ENCODE measurements around the gene NARS2. TPM values are rescaled to one million over a fixed set of nuclear protein-coding genes. Genes with fewer than 3 reads are reported as not detected.

The NARS2 gene
- total and polyA plus RNA-seq, 10 of the 15 experiments (the other 5 are each of a cell fraction or from before 2014, with no cell fraction given) = 22.2 to 45.3 (median 36.3) TPM

DNA sequence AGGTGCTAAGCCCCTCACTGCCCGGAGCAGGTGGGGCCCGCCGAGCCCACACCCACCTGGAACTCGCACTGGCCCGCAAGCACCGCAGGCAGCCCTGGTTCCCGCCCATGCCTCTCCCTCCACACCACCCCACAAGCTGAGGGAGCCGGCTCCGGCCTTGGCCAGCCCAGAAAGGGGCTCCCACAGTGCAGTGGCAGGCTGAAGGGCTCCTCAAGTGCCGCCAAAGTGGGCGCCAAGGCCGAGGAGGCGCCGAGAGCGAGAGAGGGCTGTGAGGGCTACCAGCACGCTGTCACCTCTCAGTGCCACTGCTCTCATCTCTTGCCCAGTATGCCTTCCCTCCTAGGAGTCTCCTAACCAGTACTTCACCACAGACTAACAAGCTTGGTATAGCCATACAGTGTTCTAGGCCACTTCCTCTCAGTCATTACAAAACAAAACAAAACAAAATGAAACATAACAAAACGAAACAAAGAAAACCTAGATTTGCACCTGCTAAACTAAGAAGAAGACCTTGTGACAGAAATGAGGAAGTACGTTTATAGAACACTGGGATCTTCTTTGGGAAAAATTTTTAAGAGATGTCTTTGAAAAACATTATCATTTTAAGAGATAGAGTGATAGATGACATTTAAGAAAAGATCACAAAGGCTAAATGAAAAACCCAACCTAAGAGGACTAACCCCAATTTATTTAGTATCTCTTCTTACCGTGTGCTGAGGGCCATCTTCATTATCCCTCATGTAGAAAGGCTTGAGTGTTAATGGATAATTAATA, 109.3 kb downstream of the NARS2 start (continued):
- TF ChIP-seq, protein P1, sequence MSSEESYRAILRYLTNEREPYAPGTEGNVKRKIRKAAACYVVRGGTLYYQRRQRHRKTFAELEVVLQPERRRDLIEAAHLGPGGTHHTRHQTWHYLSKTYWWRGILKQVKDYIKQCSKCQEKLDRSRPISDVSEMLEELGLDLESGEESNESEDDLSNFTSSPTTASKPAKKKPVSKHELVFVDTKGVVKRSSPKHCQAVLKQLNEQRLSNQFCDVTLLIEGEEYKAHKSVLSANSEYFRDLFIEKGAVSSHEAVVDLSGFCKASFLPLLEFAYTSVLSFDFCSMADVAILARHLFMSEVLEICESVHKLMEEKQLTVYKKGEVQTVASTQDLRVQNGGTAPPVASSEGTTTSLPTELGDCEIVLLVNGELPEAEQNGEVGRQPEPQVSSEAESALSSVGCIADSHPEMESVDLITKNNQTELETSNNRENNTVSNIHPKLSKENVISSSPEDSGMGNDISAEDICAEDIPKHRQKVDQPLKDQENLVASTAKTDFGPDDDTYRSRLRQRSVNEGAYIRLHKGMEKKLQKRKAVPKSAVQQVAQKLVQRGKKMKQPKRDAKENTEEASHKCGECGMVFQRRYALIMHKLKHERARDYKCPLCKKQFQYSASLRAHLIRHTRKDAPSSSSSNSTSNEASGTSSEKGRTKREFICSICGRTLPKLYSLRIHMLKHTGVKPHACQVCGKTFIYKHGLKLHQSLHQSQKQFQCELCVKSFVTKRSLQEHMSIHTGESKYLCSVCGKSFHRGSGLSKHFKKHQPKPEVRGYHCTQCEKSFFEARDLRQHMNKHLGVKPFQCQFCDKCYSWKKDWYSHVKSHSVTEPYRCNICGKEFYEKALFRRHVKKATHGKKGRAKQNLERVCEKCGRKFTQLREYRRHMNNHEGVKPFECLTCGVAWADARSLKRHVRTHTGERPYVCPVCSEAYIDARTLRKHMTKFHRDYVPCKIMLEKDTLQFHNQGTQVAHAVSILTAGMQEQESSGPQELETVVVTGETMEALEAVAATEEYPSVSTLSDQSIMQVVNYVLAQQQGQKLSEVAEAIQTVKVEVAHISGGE (CRISPR knock-in tag; IDR thresholded peaks at IDR 0.05) = no peak
- peak; percentile 96 for TF ChIP-seq RELB (IDR thresholded peaks at IDR 0.05; ENCODE audit: low read depth)
- peak; percentile 63 to 84 for TF ChIP-seq EP300 (IDR thresholded peaks at IDR 0.05; ENCODE audit: borderline replicate concordance in 1 of 2, control insufficient read depth in 1 of 2, low read depth in 2 of 2, low read length in 2 of 2)
- peak; percentile 59; the same call in 1 of the 2 replicates for TF ChIP-seq CBFB (IDR thresholded peaks at IDR 0.05; ENCODE audit: low read depth)
- TF ChIP-seq RAD21 (IDR thresholded peaks at IDR 0.05; ENCODE audit: insufficient read depth, low read depth, low read length) = no peak
- no peak for TF ChIP-seq ZBED1 (IDR thresholded peaks at IDR 0.05; ENCODE audit: borderline replicate concordance)
- peak; percentile 31; the same call in 1 of the 2 replicates for TF ChIP-seq MXI1 (IDR thresholded peaks at IDR 0.05; ENCODE audit: low read depth, low read length)
- TF ChIP-seq SKIL (IDR thresholded peaks at IDR 0.05; ENCODE audit: low read depth, poor library complexity, severe bottlenecking) = peak; percentile 89
- peak; percentile 93 for TF ChIP-seq HDGF (IDR thresholded peaks at IDR 0.05)
- TF ChIP-seq, protein P2, sequence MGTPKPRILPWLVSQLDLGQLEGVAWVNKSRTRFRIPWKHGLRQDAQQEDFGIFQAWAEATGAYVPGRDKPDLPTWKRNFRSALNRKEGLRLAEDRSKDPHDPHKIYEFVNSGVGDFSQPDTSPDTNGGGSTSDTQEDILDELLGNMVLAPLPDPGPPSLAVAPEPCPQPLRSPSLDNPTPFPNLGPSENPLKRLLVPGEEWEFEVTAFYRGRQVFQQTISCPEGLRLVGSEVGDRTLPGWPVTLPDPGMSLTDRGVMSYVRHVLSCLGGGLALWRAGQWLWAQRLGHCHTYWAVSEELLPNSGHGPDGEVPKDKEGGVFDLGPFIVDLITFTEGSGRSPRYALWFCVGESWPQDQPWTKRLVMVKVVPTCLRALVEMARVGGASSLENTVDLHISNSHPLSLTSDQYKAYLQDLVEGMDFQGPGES (IDR thresholded peaks at IDR 0.05) = no peak
- TF ChIP-seq, protein P3, sequence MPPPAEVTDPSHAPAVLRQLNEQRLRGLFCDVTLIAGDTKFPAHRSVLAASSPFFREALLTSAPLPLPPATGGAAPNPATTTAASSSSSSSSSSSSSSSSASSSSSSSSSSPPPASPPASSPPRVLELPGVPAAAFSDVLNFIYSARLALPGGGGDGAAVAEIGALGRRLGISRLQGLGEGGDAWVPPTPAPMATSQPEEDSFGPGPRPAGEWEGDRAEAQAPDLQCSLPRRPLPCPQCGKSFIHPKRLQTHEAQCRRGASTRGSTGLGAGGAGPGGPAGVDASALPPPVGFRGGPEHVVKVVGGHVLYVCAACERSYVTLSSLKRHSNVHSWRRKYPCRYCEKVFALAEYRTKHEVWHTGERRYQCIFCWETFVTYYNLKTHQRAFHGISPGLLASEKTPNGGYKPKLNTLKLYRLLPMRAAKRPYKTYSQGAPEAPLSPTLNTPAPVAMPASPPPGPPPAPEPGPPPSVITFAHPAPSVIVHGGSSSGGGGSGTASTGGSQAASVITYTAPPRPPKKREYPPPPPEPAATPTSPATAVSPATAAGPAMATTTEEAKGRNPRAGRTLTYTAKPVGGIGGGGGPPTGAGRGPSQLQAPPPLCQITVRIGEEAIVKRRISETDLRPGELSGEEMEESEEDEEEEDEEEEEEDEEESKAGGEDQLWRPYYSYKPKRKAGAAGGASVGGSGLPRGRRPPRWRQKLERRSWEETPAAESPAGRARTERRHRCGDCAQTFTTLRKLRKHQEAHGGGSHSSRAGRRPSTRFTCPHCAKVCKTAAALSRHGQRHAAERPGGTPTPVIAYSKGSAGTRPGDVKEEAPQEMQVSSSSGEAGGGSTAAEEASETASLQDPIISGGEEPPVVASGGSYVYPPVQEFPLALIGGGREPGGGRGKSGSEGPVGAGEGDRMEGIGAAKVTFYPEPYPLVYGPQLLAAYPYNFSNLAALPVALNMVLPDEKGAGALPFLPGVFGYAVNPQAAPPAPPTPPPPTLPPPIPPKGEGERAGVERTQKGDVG (CRISPR knock-in tag; IDR thresholded peaks at IDR 0.05) = no peak
- peak; percentile 18; the same call in 1 of the 2 replicates for TF ChIP-seq BACH1 (IDR thresholded peaks at IDR 0.05; ENCODE audit: borderline replicate concordance)
- peak; percentile 44; the same call in 1 of the 2 replicates for TF ChIP-seq TAF1 (IDR thresholded peaks at IDR 0.05; ENCODE audit: borderline replicate concordance, low read depth, low read length)
- TF ChIP-seq CBX5 (IDR thresholded peaks at IDR 0.05; ENCODE audit: low read depth) = no peak
- TF ChIP-seq TCF3 (IDR thresholded peaks at IDR 0.05; ENCODE audit: borderline replicate concordance, insufficient read depth, low read depth, low read length) = peak; percentile 62; the same call in 1 of the 2 replicates
- peak; percentile 63; the same call in 1 of the 2 replicates for TF ChIP-seq ASH2L (IDR thresholded peaks at IDR 0.05; ENCODE audit: borderline replicate concordance, low read depth)
